GM19397 (cell line): ENCODE measurements around the gene CDC25B.

Experiments used
- ATAC-seq: cut with Tn5 transposase; IDR thresholded peaks from one replicate; pipeline ENCODE4 v1.9.1; 2021; ENCODE audit warnings: mild to moderate bottlenecking, moderate library complexity; ENCODE audit not compliant: unreplicated experiment

CDC25B gene

GRCh38 chr20:3802524-3803239 lies 6.6 kb downstream of the CDC25B start:
- ATAC-seq = no peak

GRCh38 chr20:3803289-3803688 lies 7.2 kb downstream of the CDC25B start:
- ATAC-seq = no peak

- no peak for ATAC-seq
These were observed 7.7 kb downstream of the CDC25B start for GRCh38 chr20:3803854-3804253.

GRCh38 chr20:3804254-3804751 lies 8.2 kb downstream of the CDC25B start:
- ATAC-seq = no peak

- no peak for ATAC-seq
These were observed 8.7 kb downstream of the CDC25B start for GRCh38 chr20:3804781-3805180.

GRCh38 chr20:3808544-3808943 lies 12.4 kb downstream of the CDC25B start:
- ATAC-seq = no peak

- no peak for ATAC-seq
These were observed 15.6 kb downstream of the CDC25B start for GRCh38 chr20:3811467-3812258.

GRCh38 chr20:3812259-3812681 lies 16.2 kb downstream of the CDC25B start:
- no peak for ATAC-seq

GRCh38 chr20:3812975-3813847 lies 17.1 kb downstream of the CDC25B start:
- no peak for ATAC-seq

GRCh38 chr20:3813848-3814581 lies 17.9 kb downstream of the CDC25B start:
- ATAC-seq = no peak

GRCh38 chr20:3814928-3815495 lies 18.9 kb downstream of the CDC25B start:
- no peak for ATAC-seq

- ATAC-seq = no peak
These were observed 19.7 kb downstream of the CDC25B start for GRCh38 chr20:3815703-3816315.

- no peak for ATAC-seq
These were observed 22.3 kb downstream of the CDC25B start for GRCh38 chr20:3818155-3819151.

GRCh38 chr20:3819411-3820047 lies 23.4 kb downstream of the CDC25B start:
- ATAC-seq = no peak

GRCh38 chr20:3820048-3820900 lies 24.2 kb downstream of the CDC25B start, which contains the start of gene AP5S1:
Gene AP5S1 (plus strand): TSS chr20:3820547. CDS start chr20:3822118, 1,571 bp downstream.
- peak; percentile 87 for ATAC-seq

- no peak for ATAC-seq
These were observed 25.0 kb downstream of the CDC25B start for GRCh38 chr20:3820901-3821727.
